Retinal pigment epithelial cell (primary cell): ENCODE results near the gene WDHD1.
"Not testable (repeated sequence)": the region's sequence is repeated elsewhere in the genome, so short reads cannot be mapped to it uniquely, and the experiment has no call there.

Experiments
- DNase-seq: peaks from one replicate; pipeline ENCODE4 v3.0.0-alpha.2; 2010; ENCODE audit warnings: low read depth
- H3K4me3 ChIP-seq: 2 replicates; pipeline ENCODE4 v1.5.1; 2011; ENCODE audit warnings: mild to moderate bottlenecking, low read length, control low read depth, moderate library complexity
- CTCF ChIP-seq: conservative IDR thresholded peaks from 2 replicates; pipeline ENCODE4 v1.5.1; 2011; ENCODE audit warnings: low read depth, low read length, control low read depth, inconsistent platforms

WDHD1 gene

GRCh38 chr14:55048900-55049436, 22.1 kb upstream of the WDHD1 start:
- no peak for DNase-seq
- no peak overlapping the region for H3K4me3 ChIP-seq
- no peak for TF ChIP-seq CTCF

- no peak for TF ChIP-seq CTCF
- H3K4me3 ChIP-seq = no peak overlapping the region
- no peak for DNase-seq
Measured at GRCh38 chr14:55047301-55048053, 20.6 kb upstream of the WDHD1 start.

GRCh38 chr14:55045087-55045486, 18.2 kb upstream of the WDHD1 start:
- no peak overlapping the region for H3K4me3 ChIP-seq
- DNase-seq = no peak
- TF ChIP-seq CTCF = no peak

- TF ChIP-seq CTCF = no peak
- no peak for DNase-seq
- H3K4me3 ChIP-seq = no peak overlapping the region
Measured at GRCh38 chr14:55043528-55043927, 16.6 kb upstream of the WDHD1 start.

- H3K4me3 ChIP-seq = no peak overlapping the region
- TF ChIP-seq CTCF = no peak
- no peak for DNase-seq
Measured at GRCh38 chr14:55038708-55039107, 11.8 kb upstream of the WDHD1 start.

GRCh38 chr14:55037995-55038394, 11.1 kb upstream of the WDHD1 start:
- not testable (repeated sequence) for DNase-seq, H3K4me3 ChIP-seq

GRCh38 chr14:55031190-55031589, 4.3 kb upstream of the WDHD1 start:
- no peak for TF ChIP-seq CTCF
- H3K4me3 ChIP-seq = no peak overlapping the region
- DNase-seq = no peak
